ENCODE measurements around the gene N4BP2L1. TPM values are rescaled to one million over a fixed set of nuclear protein-coding genes. Genes with fewer than 3 reads are reported as not detected.
A peak's percentile ranks its signal among the peaks of the same experiment; 100 is the strongest.

N4BP2L1 gene
- total RNA-seq, 1 donor from 2014 or later: 25.3 TPM

DNA sequence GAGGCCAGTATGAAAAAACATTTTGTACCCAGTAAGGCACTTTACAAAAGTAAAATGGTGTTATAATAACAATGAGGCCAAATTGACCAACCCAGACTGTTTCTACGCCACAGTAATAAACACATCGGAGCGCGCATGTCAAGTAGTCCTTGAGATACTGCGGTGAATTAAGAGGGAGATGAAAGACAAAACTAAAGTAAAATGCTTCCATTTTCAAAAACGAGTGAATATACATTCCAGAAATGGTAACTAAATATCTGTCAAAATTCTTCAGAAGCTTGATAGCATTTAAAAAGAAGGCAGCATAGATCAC lies 19.0 kb downstream of the N4BP2L1 start:
- Histone ChIP-seq H3K27ac (no peak overlapping the region), H3K27me3 (no peaks in the 10 kb centered on the region), H3K4me3 (no peak overlapping the region), H3K36me3 (peaks cover 23% of the 10 kb centered on the region), H3K4me1 (no peaks in the 10 kb centered on the region), H3K9me3 (no peaks in the 10 kb centered on the region)
- no peak for DNase-seq
- intact Hi-C loops (cut with DNase I): no loop called here
- TF ChIP-seq, protein P1, sequence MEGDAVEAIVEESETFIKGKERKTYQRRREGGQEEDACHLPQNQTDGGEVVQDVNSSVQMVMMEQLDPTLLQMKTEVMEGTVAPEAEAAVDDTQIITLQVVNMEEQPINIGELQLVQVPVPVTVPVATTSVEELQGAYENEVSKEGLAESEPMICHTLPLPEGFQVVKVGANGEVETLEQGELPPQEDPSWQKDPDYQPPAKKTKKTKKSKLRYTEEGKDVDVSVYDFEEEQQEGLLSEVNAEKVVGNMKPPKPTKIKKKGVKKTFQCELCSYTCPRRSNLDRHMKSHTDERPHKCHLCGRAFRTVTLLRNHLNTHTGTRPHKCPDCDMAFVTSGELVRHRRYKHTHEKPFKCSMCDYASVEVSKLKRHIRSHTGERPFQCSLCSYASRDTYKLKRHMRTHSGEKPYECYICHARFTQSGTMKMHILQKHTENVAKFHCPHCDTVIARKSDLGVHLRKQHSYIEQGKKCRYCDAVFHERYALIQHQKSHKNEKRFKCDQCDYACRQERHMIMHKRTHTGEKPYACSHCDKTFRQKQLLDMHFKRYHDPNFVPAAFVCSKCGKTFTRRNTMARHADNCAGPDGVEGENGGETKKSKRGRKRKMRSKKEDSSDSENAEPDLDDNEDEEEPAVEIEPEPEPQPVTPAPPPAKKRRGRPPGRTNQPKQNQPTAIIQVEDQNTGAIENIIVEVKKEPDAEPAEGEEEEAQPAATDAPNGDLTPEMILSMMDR (IDR thresholded peaks at IDR 0.05): no peak
- ATAC-seq: peak; percentile 31

DNA sequence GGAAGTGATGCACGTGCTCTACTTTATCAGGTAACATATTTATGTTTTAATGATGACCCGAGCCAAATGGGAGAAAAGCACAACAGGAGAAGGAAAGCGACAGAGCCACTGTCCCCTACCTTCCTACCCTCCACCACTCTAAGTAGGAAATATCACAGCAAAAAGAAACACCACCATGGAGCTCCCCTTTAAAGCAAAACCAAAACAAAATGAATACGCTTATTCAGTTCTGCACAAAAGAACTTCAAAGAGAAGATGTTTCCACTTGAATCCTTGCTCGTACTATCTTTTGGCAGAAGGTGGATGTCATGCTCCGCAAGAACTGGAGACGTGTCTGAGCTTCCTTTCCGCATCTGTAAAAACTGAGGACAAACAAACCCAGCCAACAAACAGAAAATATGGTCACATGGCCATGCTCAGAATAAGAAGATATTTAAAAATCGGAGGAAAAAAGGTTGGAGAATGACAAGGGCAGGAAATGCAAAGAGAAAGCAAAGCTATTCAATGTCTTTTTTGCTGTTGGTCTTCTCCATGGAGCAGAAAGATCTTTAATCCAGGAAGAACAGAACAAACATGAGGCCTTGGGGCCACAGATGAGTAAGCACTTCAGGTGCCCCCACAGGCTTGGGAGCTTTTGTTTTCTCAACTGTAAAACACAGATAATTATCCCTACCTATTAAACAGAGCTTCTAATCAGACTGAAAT lies 19.5 kb downstream of the N4BP2L1 start:
- Histone ChIP-seq H3K4me3 (no peak overlapping the region), H3K36me3 (peaks cover 28% of the 10 kb centered on the region), H3K27ac (no peak overlapping the region), H3K9me3 (no peaks in the 10 kb centered on the region), H3K27me3 (no peaks in the 10 kb centered on the region), H3K4me1 (no peaks in the 10 kb centered on the region)
- ATAC-seq (no peak), DNase-seq (no peak)
- intact Hi-C loops (cut with DNase I): no loop called here
- TF ChIP-seq, protein P1 (IDR thresholded peaks at IDR 0.05): no peak

DNA sequence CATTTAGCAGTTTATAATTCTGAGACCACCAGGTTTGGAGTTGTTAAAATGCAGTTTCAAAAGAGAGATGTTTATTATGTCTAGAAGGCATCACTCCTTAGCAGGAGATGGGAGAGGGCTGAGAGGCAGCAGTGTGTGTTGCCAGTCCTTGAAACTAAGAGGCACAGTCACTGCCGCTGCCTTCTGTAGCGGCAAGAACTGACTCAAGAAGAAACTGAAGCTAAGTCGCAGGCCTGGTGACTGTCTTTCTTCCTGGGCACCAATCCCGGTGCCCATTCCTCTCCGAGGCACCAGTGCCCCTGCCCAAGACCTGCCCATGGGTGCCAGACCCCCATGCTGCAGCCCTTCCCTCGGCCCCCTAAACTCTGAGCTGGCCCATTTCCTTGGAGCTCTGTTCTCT lies 20.1 kb downstream of the N4BP2L1 start:
- intact Hi-C loops (cut with DNase I): no loop called here
- Histone ChIP-seq H3K27ac (no peak overlapping the region), H3K27me3 (no peaks in the 10 kb centered on the region), H3K4me1 (no peaks in the 10 kb centered on the region), H3K9me3 (no peaks in the 10 kb centered on the region), H3K36me3 (peaks cover 34% of the 10 kb centered on the region), H3K4me3 (no peak overlapping the region)
- DNase-seq (no peak), ATAC-seq (no peak)
- TF ChIP-seq, protein P1 (IDR thresholded peaks at IDR 0.05): no peak

DNA sequence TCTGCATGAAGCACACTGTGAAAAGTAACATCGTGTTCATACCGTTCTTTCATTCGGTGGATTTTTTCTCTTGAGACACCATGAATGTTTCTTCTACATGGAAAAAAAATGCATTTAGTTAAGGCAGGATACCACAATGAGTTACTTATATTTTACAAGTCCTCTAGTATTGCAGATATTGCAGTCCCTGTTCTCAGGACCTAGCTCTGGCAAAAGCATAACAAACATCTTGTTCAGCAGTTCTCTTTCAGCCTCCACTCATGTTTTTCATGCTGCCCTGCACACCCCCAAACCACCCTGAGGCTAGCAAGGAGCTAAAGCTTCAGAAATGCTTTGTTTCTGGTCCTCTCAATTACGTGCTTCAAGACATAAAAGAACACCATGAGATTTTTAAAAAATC lies 24.8 kb downstream of the N4BP2L1 start:
- H3K9me3 ChIP-seq: no peaks in the 10 kb centered on the region
- TF ChIP-seq, protein P1 (IDR thresholded peaks at IDR 0.05): no peak
- DNase-seq: no peak
- no peaks in the 10 kb centered on the region for H3K27me3 ChIP-seq
- no peak overlapping the region for H3K4me3 ChIP-seq
- intact Hi-C loops (cut with DNase I): no loop called here
- H3K36me3 ChIP-seq: peaks cover 38% of the 10 kb centered on the region
- H3K4me1 ChIP-seq: no peaks in the 10 kb centered on the region
- no peak for ATAC-seq
- no peak overlapping the region for H3K27ac ChIP-seq

DNA sequence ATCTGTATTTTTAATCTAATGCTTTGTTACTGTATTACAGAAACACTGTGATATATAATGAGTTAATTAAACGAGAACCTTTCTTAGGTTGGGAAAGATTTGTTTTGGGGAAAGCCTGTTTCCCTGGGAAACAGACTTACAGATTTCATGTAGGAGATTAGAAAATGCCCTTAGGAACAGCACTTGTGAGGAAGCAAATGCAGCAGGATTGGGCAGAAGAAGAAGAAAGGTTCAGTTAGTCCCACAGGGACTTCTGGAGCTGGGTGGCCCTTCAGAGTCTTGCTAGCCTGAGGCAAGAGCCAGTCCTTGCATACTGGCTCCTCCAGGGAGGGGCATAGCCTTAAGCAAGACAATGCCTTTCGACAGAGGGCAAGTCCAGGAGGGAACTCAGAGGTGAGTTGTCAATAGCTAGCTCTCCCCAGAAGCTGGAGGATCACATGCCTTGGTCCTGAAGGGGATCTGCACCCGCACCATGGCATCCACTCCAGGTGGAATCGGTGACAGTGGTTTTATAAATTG lies 36.8 kb downstream of the N4BP2L1 start:
- intact Hi-C loops (cut with DNase I): no loop called here
- Histone ChIP-seq H3K4me3 (no peak overlapping the region), H3K27me3 (no peaks in the 10 kb centered on the region), H3K36me3 (no peaks in the 10 kb centered on the region), H3K9me3 (no peaks in the 10 kb centered on the region), H3K27ac (no peak overlapping the region), H3K4me1 (no peaks in the 10 kb centered on the region)
- TF ChIP-seq, protein P1 (IDR thresholded peaks at IDR 0.05): no peak
- ATAC-seq (peak; percentile 54), DNase-seq (no peak)

DNA sequence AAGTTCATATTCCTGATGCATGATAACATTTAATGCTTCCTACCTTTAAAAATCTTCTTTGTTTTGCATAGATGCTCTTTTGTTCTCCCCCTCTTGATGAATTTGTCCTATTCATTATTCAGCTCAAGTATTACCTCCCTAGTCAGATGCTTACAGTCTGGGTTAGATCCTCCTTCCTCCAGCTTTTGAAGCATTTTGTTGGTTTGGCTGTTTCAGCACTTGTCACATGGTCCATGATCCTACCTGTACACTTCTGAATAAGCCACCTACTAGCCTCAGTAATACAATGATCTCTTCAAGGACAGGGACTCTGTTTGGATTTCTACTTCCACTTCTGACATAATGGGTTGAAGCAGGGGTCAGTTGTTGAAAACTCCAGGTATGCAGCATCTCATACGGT lies 37.4 kb downstream of the N4BP2L1 start:
- H3K27ac ChIP-seq: no peak overlapping the region
- TF ChIP-seq, protein P1 (IDR thresholded peaks at IDR 0.05): no peak
- DNase-seq: no peak
- H3K4me1 ChIP-seq: no peaks in the 10 kb centered on the region
- no peaks in the 10 kb centered on the region for H3K9me3 ChIP-seq
- H3K36me3 ChIP-seq: no peaks in the 10 kb centered on the region
- H3K27me3 ChIP-seq: no peaks in the 10 kb centered on the region
- intact Hi-C loops (cut with DNase I): no loop called here
- no peak for ATAC-seq
- H3K4me3 ChIP-seq: no peak overlapping the region

Data from upper lobe of right lung (tissue), 1 donor.